Karpas-422 (cell line): ENCODE data around the gene GPR137C. TPM values are rescaled to one million over a fixed set of nuclear protein-coding genes. Genes with fewer than 3 reads are reported as not detected.

Experiments used
- DNase-seq: peaks from one replicate; pipeline ENCODE4 v3.0.0-alpha.2; 2015
- H2AFZ ChIP-seq: fragments of 200-600 bp; sonication (generic); 2 replicates; pipeline ENCODE4 v1.6.1; 2014; ENCODE audit warnings: antibody characterized with exemption, low read length, mixed read lengths
- H3K27ac ChIP-seq: fragments of 200-600 bp; sonication (generic); 2 replicates; pipeline ENCODE4 v1.5.1; 2014; ENCODE audit warnings: mild to moderate bottlenecking, low read length, moderate library complexity
- H3K27me3 ChIP-seq: fragments of 200-600 bp; sonication (generic); 2 replicates; pipeline ENCODE4 v1.6.1; 2014; ENCODE audit warnings: low read length, mixed read lengths
- H3K36me3 ChIP-seq: fragments of 200-600 bp; sonication (generic); 2 replicates; pipeline ENCODE4 v1.6.1; 2014; ENCODE audit warnings: low read length, mixed read lengths; ENCODE audit not compliant: insufficient read depth
- H3K4me1 ChIP-seq: fragments of 200-600 bp; sonication (generic); 2 replicates; pipeline ENCODE4 v1.6.1; 2014; ENCODE audit warnings: mild to moderate bottlenecking, low read length, mixed read lengths
- H3K4me2 ChIP-seq: fragments of 200-600 bp; sonication (generic); 2 replicates; pipeline ENCODE4 v1.6.1; 2014; ENCODE audit warnings: low read length, low read depth, mild to moderate bottlenecking; ENCODE audit not compliant: poor library complexity, severe bottlenecking
- H3K4me3 ChIP-seq: fragments of 200-600 bp; sonication (generic); 2 replicates; pipeline ENCODE4 v1.5.1; 2014; ENCODE audit warnings: mild to moderate bottlenecking, antibody characterized with exemption, low read length, mixed read lengths
- H3K79me2 ChIP-seq: fragments of 200-600 bp; sonication (generic); 2 replicates; pipeline ENCODE4 v1.6.1; 2014; ENCODE audit warnings: mild to moderate bottlenecking, low read length, mixed read lengths
- H3K9ac ChIP-seq: fragments of 200-600 bp; sonication (generic); 2 replicates; pipeline ENCODE4 v1.6.0; 2014; ENCODE audit warnings: low read length
- H3K9me2 ChIP-seq: fragments of 200-600 bp; sonication (generic), shearing (Covaris generic); replicated peaks from 2 replicates; pipeline ENCODE4 v1.6.0; 2014; ENCODE audit warnings: mild to moderate bottlenecking, low read length, moderate library complexity; ENCODE audit not compliant: insufficient read depth
- H3K9me3 ChIP-seq: fragments of 300-700, 200-600 bp; sonication (generic); 2 replicates; pipeline ENCODE4 v1.6.1; 2014; ENCODE audit warnings: low read length, mixed read lengths
- H4K20me1 ChIP-seq: fragments of 200-600 bp; sonication (generic); 2 replicates; pipeline ENCODE4 v1.6.1; 2014; ENCODE audit warnings: mild to moderate bottlenecking, antibody characterized with exemption, low read length, low read depth; ENCODE audit not compliant: insufficient read depth
- total RNA-seq: library from RNA; depleted of rRNA; stranded (reverse); fragments of >200 nt; shearing (Covaris generic); gene quantifications from 2 replicates; pipeline ENCODE4 v1.2.3, GENCODE V29; 2014; ENCODE audit warnings: low replicate concordance

Gene GPR137C
- total RNA-seq, 1 experiment from 2014 or later, result 0.26 TPM

- H3K79me2 ChIP-seq, result no peaks in the 10 kb centered on the region
- no peaks in the 10 kb centered on the region for H4K20me1 ChIP-seq
- H3K9me3 ChIP-seq, result no peaks in the 10 kb centered on the region
- H3K4me1 ChIP-seq, result no peaks in the 10 kb centered on the region
- H3K9me2 ChIP-seq, result no peaks in the 10 kb centered on the region
- H3K27ac ChIP-seq, result no peak overlapping the region
- no peaks in the 10 kb centered on the region for H3K36me3 ChIP-seq
- H3K4me3 ChIP-seq, result no peak overlapping the region
- H2AFZ ChIP-seq, result no peak overlapping the region
- no peak overlapping the region for H3K4me2 ChIP-seq
- H3K9ac ChIP-seq, result no peak overlapping the region
- H3K27me3 ChIP-seq, result no peaks in the 10 kb centered on the region
- DNase-seq, result no peak
These were observed 37.0 kb downstream of the GPR137C start for GRCh38 chr14:52589646-52590045.

GRCh38 chr14:52590318-52590717, 37.7 kb downstream of the GPR137C start:
- Histone ChIP-seq H3K9ac (no peak overlapping the region), H3K79me2 (no peaks in the 10 kb centered on the region), H3K9me3 (no peaks in the 10 kb centered on the region), H3K27ac (no peak overlapping the region), H3K4me2 (no peak overlapping the region), H3K4me1 (no peaks in the 10 kb centered on the region), H3K27me3 (no peaks in the 10 kb centered on the region), H3K4me3 (no peak overlapping the region), H2AFZ (no peak overlapping the region), H3K9me2 (no peaks in the 10 kb centered on the region), H3K36me3 (no peaks in the 10 kb centered on the region), H4K20me1 (no peaks in the 10 kb centered on the region)
- DNase-seq, result no peak

GRCh38 chr14:52596320-52596719, 43.7 kb downstream of the GPR137C start:
- H3K79me2 ChIP-seq, result no peaks in the 10 kb centered on the region
- no peak overlapping the region for H2AFZ ChIP-seq
- no peaks in the 10 kb centered on the region for H3K27me3 ChIP-seq
- no peak overlapping the region for H3K27ac ChIP-seq
- no peak overlapping the region for H3K4me2 ChIP-seq
- DNase-seq, result no peak
- no peak overlapping the region for H3K4me3 ChIP-seq
- H3K4me1 ChIP-seq, result no peaks in the 10 kb centered on the region
- no peaks in the 10 kb centered on the region for H3K9me2 ChIP-seq
- no peak overlapping the region for H3K9ac ChIP-seq
- no peaks in the 10 kb centered on the region for H4K20me1 ChIP-seq
- no peaks in the 10 kb centered on the region for H3K36me3 ChIP-seq
- H3K9me3 ChIP-seq, result no peaks in the 10 kb centered on the region

GRCh38 chr14:52596861-52597260, 44.2 kb downstream of the GPR137C start:
- Histone ChIP-seq H3K4me3 (no peak overlapping the region), H3K4me1 (no peaks in the 10 kb centered on the region), H2AFZ (no peak overlapping the region), H3K27me3 (no peaks in the 10 kb centered on the region), H3K4me2 (no peak overlapping the region), H3K9me2 (no peaks in the 10 kb centered on the region), H3K27ac (no peak overlapping the region), H3K9me3 (no peaks in the 10 kb centered on the region), H3K79me2 (no peaks in the 10 kb centered on the region), H4K20me1 (no peaks in the 10 kb centered on the region), H3K36me3 (no peaks in the 10 kb centered on the region), H3K9ac (no peak overlapping the region)
- DNase-seq, result no peak

GRCh38 chr14:52598568-52598967, 45.9 kb downstream of the GPR137C start:
- no peaks in the 10 kb centered on the region for H3K9me2 ChIP-seq

DNA sequence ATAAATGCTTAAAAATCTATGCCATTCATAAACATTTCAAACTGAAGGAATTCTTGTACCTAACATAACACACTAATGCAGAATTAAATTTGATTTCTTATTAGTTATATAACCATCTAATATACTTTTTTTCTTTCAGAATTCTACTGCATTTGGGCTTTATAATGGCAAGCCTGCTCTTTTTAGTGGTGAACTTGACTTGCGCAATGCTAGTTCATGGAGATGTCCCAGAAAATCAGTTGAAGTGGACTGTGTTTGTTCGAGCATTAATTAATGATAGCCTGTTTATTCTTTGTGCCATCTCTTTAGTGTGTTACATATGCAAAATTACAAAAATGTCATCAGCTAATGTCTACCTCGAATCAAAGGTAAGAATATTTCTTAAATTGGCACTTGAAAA, 47.3 kb downstream of the GPR137C start:
- H3K9me3 ChIP-seq, result no peaks in the 10 kb centered on the region
- H3K9me2 ChIP-seq, result no peaks in the 10 kb centered on the region
- no peak overlapping the region for H3K4me3 ChIP-seq
- no peak overlapping the region for H3K9ac ChIP-seq
- H4K20me1 ChIP-seq, result no peaks in the 10 kb centered on the region
- H3K79me2 ChIP-seq, result no peaks in the 10 kb centered on the region
- H3K27me3 ChIP-seq, result 0 out of 2 replicates have a peak, but pooled peaks cover 3% of the 10 kb centered on the region
- no peaks in the 10 kb centered on the region for H3K36me3 ChIP-seq
- H3K4me2 ChIP-seq, result no peak overlapping the region
- no peaks in the 10 kb centered on the region for H3K4me1 ChIP-seq
- H3K27ac ChIP-seq, result no peak overlapping the region
- no peak overlapping the region for H2AFZ ChIP-seq
- no peak for DNase-seq

More at GRCh38 chr14:52598568-52598967, 45.9 kb downstream of the GPR137C start:
- no peaks in the 10 kb centered on the region for H3K79me2 ChIP-seq
- no peaks in the 10 kb centered on the region for H3K9me3 ChIP-seq
- DNase-seq, result no peak
- no peaks in the 10 kb centered on the region for H3K27me3 ChIP-seq
- H2AFZ ChIP-seq, result no peak overlapping the region
- H3K27ac ChIP-seq, result no peak overlapping the region
- no peaks in the 10 kb centered on the region for H4K20me1 ChIP-seq
- H3K4me1 ChIP-seq, result no peaks in the 10 kb centered on the region
- no peak overlapping the region for H3K4me3 ChIP-seq
- no peak overlapping the region for H3K9ac ChIP-seq
- no peaks in the 10 kb centered on the region for H3K36me3 ChIP-seq
- no peak overlapping the region for H3K4me2 ChIP-seq

GRCh38 chr14:52602131-52602530, 49.5 kb downstream of the GPR137C start:
- DNase-seq, result no peak
- H4K20me1 ChIP-seq, result no peaks in the 10 kb centered on the region
- H3K79me2 ChIP-seq, result no peaks in the 10 kb centered on the region
- H3K27me3 ChIP-seq, result 0 out of 2 replicates have a peak, but pooled peaks cover 3% of the 10 kb centered on the region
- no peak overlapping the region for H3K4me3 ChIP-seq
- H3K4me1 ChIP-seq, result no peaks in the 10 kb centered on the region
- H3K36me3 ChIP-seq, result no peaks in the 10 kb centered on the region
- H3K27ac ChIP-seq, result no peak overlapping the region
- no peak overlapping the region for H3K4me2 ChIP-seq
- no peaks in the 10 kb centered on the region for H3K9me2 ChIP-seq
- H2AFZ ChIP-seq, result no peak overlapping the region
- H3K9me3 ChIP-seq, result no peaks in the 10 kb centered on the region
- no peak overlapping the region for H3K9ac ChIP-seq

DNA sequence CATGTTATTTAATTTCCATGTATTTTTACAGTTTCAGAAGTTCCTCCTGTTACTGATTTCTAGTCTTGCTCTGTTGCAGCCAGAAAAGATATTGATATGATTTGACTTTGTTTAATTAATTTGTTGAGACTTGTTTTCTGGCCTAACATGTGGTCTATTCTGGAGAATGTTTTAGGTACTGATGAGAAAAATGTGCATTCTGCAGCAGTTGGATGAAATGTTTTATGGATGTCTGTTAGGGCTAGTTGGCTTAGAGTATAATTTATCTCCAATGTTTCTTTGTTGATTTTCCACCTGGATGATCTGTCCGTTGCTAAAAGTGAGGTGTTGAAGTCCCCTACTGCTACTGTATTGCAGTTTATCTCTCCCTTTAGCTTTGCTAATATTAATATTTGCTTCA, 54.4 kb downstream of the GPR137C start:
- no peak overlapping the region for H2AFZ ChIP-seq
- H3K4me2 ChIP-seq, result no peak overlapping the region
- no peaks in the 10 kb centered on the region for H3K36me3 ChIP-seq
- H3K9me3 ChIP-seq, result no peaks in the 10 kb centered on the region
- 0 out of 2 replicates have a peak, but pooled peaks cover 3% of the 10 kb centered on the region for H3K27me3 ChIP-seq
- H3K27ac ChIP-seq, result no peak overlapping the region
- H3K9ac ChIP-seq, result no peak overlapping the region
- no peaks in the 10 kb centered on the region for H3K79me2 ChIP-seq
- H3K4me3 ChIP-seq, result no peak overlapping the region
- no peaks in the 10 kb centered on the region for H3K4me1 ChIP-seq
- H3K9me2 ChIP-seq, result no peaks in the 10 kb centered on the region
- no peak for DNase-seq
- H4K20me1 ChIP-seq, result no peaks in the 10 kb centered on the region
